Head of caudate nucleus (tissue), 42 donors: Measurements from ENCODE around the gene AK9.
A peak's percentile ranks its signal among the peaks of the same experiment; 100 is the strongest.

ENCODE experiments used
- DNase-seq, 42 donors: peaks; one replicate each; pipeline versions ENCODE4 v3.0.0 to v3.0.0-alpha.2; 2020 to 2021; ENCODE audit warnings: mixed read lengths in 7 of 42
- intact Hi-C: fragments of 100-400 bp; cut with DNase I; formaldehyde crosslinking; loops from one replicate; pipeline ENCODE4 v1.15.0; 2022

Gene AK9

DNA sequence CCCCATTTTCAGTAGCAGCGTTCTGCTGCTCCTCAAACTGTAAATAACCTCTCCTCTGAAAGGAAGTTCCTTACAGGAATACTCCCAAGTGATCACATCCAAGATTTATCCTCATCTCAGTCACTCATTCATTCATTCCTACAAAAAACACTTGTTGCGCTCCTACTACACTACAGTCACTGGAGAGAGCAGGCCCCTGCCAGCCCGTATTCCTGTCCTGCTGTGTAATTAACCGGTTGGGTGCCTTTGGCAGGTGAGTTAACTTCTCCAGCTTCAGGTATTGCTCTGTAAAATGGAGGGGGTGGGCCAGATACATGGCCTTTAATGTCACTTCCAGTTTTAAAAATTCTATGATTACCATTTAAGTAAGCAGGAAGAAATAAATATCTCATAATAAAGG is 192.9 kb downstream of the AK9 start:
- intact Hi-C loops: no loop called here
- no peak for DNase-seq

DNA sequence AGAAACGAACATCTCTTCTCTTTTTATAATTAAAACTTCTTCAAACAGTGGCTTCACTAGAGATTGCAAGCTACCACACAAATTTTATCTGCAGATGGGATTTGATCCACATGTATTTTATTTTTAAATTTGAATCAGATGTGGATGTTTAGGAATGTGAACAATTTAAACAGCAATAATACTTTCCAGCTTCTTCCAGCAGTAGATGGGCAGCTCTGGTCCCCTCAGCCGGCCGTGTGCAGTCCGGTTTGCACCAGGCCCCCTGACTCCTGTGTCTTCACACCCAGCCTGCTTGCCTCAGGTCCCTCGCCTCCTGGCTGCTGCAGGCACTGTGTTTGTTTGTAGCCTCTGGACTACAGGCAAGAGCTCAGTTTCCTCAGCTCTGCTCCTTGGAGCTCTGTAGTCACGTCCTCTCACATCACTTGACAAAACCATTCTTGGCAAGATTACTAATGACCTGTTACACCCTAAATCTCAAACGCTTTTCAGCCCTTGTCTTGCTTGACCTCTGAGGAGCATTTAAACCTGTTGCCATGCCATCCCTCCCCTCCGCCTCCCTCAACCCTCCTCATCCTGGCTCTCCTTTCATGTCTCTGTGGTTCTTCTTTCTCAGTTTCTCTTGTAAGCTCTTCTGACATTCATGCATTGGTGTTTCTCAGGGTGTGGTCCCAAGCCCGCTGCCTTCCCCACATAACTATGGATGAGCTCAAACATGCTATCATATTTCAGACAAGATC is 194.8 kb downstream of the AK9 start:
- no peak for DNase-seq
- intact Hi-C loops: no loop called here

DNA sequence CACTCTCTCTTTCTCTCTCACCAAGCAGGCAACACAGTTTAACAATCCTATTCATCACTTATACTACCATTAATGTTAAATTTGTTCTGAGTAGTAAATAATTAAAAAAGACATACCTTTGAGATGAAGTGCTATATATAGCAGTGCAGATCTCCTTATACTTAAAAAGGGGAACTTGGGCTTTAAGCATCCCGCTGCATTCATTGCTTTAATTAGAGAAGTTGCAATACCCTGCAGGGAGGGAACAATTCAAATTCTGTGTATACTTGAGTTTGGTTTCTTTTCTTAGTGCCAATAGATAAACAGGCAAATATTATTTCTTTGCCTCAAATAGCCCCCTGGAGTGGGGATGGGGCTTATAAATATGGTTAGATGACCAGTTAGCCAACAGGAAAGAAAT is 197.1 kb downstream of the AK9 start:
- intact Hi-C loops: no loop called here

DNA sequence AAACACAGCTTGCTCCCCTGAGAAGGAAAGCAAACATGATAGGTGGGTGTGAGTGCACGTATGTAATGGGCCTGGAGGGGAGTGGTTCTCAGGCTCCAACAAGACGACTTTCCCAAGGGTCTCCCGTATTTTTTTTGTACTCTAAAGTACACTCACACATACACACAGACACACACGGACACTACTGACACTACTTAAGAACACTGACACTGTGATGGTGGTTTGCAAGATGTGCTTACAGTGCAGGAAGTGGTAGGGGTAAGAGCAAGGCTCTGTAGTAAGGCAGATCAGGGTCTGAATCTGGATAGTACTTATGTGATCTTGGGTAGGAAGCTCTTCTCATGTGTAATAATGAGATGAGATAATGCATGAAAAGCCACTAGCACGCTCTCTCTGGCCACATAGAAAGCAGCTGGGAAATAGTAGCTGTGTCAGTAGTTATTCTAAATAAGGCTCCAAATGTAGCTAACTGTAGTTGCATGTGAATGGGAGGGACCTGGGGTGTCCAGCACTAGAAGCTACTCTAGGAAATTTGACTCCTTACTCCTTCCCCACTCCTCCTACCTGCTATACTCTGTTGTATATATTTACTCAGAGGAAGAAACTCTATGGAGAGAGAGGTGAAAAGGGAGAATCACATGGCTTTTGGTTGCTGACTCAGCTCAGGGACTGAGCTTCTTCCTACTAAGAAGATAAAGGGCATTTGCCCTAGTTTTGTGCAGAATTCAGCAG is 199.6 kb downstream of the AK9 start:
- peak in 3 of 42 donors; percentile 19 to 52 (median 51) for DNase-seq
- intact Hi-C loops: no loop called here

More for the DNA sequence above, 197.1 kb downstream of the AK9 start:
- no peak for DNase-seq

DNA sequence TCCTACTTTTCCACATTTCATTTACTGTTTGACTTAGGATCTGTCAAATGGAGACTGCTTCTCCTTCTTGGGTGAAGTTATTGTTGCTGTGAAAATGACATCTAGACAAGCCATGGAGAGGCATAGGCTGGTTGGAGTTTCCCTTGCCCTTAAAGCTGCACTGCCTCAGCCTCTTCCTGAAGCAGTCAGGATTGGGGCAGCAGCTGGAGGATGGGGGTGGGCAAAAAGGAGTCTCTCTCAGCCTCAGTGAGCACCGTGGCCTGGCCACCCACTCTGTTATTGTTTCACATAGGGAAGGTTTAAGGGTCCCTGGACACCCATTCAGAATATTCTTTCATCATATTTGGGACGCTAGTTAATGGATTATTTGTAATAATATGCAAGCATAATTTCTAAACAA is 200.3 kb downstream of the AK9 start:
- intact Hi-C loops: no loop called here
- DNase-seq: no peak

DNA sequence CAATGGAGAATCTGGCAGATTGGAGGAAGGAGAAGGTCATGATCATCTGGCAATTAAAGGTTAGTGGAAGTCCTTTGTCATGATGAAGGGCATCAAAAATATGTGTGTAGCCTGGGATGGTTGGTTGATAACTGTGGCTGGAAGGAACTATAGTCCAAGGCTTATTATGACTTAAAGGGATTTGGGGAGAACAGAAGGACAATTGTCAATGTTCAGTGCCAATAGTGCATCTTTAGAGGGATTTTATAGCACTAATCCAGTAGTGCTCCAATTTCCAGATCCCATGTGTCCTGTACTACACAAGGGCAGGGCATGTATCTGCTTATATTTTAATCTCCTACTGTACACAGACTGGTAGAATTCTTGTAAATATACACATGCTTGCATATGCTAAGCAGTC is 203.0 kb downstream of the AK9 start:
- DNase-seq: no peak

DNA sequence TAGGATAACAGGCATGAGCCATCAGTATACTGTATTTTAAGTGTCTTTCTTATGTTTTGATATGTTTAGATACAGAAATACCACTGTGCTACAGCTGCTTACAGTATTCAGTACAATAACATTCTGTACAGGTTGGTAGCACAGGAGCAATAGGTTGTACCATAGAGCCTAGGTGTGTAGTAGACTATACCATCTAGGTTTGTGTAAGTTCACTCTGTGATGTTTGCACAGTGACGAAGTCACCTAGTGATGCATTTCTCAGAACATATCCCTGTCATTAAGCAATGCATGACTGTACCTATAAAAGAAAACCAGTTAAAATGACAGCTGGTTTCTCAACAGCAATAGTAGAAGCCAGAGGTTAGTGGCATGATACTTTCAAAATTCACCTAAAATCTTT is 204.9 kb downstream of the AK9 start:
- DNase-seq: no peak
- intact Hi-C loops: no loop called here

More for the DNA sequence above, 203.0 kb downstream of the AK9 start:
- intact Hi-C loops: no loop called here

DNA sequence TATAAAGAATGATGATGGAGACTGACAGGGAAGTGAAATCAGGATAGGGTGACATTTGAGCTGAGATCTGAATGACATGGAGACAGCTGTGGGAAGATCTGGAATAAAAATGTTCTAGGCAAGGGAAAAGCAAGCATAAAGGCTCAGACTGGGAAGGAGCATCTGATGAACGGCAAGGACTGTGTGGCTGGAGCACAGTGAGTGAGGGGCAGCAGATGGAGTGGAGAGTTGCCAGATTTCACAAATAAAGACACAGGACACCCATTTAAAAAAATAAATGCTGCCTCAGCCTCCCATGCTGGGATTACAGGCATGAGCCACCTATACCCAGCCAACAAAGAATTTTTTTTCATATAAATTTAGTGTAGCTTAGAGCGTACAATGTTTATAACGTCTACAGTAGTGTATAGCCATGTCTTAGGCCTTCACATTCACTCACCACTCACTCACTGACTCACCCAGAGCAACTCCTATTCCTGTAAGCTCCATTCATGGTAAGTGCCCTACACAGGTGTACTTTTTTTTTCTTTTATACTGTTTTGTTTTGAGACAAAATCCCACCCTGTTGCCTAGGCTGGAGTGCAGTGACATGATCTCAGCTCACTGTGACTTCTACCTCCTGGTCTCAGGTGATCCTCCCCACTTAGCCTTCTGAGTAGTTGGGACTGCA is 205.6 kb downstream of the AK9 start:
- DNase-seq: no peak
- intact Hi-C loops: no loop called here

DNA sequence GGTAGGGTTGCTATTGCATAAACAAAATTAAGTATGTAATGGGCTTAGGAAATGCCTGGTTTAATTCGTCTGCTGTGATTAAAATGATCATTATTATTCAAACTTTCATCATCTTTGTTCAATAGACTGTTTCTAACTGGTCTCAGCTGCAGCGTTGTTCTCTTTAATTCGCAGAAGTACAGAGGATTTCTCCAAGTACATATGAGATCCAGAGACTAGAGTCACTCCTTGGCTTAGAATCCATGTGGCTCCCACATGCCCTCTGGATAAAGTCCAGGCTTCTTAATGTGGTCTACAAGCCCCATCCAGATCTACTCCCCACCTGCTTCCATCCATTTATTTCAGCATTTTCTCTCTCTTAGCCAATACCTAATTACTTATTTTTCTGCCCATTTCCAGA is 206.9 kb downstream of the AK9 start:
- DNase-seq: no peak
- intact Hi-C loops: no loop called here

DNA sequence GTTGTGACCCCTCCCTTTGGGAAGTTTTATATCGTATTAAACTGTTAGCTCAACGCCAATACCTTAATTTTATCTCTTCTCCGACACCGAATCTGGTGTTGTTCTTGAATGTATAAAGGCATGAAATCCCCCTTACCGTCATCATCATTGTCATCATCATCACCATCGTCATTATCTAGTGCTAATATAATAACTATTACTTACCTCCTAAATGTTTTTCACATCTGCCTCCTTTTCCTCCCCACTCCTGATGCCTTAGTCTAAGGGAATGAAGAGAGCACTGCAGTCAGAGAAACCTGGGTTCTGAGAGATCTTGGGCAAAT is 207.3 kb downstream of the AK9 start:
- intact Hi-C loops: no loop called here
- no peak for DNase-seq

DNA sequence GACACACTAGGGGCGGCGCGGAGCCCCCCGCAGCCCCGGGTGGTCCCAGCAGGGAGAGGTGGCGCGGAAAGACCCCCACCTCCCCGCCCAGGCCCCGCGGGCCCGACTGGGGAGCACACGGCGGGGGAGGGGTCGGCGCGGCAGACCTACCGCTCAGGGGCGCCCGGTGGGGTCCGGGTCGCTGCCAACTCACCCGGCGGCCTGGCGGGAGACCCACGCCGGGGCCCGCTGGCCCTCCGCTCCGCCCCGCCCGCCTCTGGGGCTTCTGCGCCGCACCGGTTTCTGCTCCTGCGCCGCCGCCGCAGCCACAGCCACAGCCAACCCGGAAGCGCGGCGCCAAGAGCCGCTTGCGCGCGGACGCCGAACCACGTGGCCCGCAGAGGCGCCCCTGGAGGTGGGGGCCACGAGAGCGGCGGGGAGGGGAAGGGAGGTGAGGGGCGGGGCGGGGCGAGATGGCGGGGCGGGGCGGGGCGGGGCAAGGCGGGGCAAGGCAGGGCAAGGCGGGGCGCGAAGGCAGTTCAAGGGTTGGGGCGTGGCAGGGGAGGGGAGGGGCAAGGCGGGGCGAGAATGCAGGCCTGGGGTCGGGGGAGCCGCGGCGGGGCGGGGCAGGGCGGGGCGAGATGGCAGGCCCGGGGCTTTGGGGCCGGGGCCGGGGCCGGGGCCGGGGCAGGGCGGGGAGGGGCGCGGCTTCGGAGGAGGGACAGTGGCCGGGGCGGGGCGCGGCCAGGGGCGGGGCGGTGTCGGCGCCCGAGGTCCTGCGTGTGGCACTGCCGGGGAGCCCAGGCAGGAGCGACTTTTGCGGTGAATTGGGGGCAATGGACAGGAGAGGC is 207.9 kb downstream of the AK9 start, which contains the start of gene ZBTB24:
Gene ZBTB24 (minus strand): TSS at position 315 of the 830 bp plus-strand sequence. CDS start 1,193 bp downstream, outside the sequence.
- intact Hi-C loops: loop anchor here (1.0 kb wide), 1 partner anchor 42 kb away; no protein-coding TSS in a partner anchor
- peak; percentile 66 to 96 (median 92) for DNase-seq

DNA sequence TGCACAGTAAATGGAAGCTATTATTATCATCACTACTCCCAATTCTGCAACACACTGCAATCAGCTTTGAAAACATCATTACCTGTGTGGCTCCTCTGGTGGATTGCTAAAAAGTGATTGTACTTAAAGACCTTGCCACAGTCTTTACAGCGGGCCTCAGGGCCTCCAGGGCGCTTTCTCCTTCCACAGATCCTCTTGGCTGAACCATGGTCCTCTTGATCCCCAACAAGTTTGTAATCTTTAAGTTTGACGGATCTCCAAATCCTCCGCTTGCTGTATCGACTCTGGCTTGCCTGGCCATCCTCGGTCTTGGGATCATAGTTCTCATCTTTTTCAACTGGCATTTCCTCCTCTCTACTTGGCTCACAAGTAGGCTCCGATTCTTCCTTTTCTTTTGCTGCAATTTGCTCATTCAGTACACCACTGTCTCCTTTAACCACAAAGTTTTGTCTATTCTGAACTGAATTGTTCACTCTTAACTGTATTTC is 210.0 kb downstream of the AK9 start:
- no peak for DNase-seq
- intact Hi-C loops: no loop called here

DNA sequence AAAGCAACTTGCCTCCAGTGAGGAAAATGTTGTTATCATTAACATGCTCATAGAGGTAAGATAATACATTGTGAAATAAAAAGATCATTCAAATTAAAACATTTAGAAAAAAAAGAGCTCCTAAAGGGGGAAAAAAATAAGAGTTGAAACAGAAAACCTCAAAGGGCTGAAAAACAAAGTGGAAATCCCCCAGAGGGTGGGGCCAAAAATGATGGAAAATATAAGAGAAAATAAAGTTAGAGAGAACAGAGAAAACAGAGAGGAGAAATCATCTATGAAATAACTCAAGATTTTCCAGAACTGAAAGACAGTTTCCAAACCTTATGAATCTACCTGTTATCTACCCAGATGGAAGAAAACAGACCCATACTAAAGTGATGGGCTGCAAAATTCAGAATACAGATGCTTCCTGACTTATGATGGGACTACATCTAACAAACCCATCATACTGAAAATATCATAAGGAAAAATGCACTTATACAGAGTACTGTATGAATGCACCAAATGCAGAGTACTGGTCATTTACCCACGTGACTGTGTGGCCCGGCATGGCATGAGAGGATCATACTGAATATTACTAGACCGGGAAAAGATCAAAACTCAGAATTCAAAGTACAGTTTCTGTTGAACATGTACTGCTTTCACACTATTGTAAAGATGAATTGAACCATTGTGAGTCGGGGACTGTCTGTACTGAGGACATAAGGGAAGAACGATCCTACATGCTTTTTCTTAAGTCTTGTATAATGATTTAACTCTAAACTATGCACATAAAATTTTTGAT is 212.0 kb downstream of the AK9 start:
- no peak for DNase-seq

DNA sequence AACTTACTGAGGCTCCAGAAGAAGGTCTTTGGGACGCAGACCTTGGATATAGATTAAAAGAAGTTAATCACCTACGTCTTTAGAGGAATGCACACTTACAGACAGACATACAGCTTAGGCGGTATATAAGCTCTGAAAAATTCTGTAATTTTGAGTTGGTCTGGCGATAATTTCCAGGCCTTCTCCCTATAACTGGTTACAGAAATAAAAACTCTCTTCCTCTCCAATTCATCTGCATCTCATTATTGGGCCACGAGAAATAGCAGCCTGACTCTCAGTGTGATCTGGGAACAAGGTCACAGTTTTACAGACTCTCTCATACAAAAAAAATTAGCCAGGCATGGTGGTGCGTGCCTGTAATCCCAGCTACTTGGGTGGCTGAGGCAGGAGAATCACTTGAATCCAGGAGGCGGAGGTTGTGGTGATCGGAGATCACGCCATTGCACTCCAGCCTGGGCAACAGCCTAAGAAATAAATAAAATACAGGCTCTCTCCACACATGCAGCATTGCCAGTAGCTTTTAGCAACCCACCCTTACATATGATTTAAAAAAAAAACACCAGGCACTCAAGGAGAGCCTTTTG is 212.7 kb downstream of the AK9 start:
- DNase-seq: no peak
- intact Hi-C loops: no loop called here

More for the DNA sequence above, 212.0 kb downstream of the AK9 start:
- intact Hi-C loops: no loop called here

DNA sequence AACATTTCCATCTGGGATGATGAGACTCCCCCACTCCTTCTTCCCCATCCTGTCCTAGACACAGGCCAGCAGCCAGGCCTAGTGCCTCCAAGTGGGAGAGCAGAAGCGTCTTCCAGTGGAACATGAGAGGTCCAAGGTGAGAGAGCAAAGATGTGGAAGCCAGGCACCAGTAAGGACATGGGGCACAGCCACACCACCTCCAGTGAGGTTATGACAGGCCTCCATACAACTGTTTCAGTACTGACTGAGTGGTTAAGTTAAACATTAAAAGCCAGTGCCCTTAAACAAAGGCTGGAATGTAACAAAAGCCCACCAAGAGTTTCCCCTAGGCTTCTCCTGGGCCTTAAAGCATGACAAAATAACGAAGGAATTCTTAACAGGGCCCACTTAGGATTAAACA is 213.3 kb downstream of the AK9 start:
- no peak for DNase-seq
- intact Hi-C loops: no loop called here

DNA sequence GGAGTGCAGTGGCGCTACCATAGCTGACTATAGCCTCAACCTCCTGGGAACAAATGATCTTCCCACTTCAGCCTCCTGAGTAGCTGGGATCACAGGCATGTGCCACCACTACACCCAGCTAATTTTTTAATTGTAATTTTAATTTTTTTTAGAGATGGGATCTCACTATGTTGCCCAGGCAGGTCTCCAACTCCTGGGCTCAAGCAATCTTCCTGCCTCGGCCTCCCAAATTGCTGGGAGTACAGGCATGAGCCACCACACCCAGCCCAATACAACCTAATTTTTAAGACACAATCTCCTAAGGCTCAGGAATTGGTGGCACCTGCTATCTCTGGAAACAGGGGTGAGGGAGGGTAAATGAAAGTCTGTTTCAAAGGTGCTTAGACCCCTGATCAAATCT is 213.8 kb downstream of the AK9 start:
- no peak for DNase-seq

DNA sequence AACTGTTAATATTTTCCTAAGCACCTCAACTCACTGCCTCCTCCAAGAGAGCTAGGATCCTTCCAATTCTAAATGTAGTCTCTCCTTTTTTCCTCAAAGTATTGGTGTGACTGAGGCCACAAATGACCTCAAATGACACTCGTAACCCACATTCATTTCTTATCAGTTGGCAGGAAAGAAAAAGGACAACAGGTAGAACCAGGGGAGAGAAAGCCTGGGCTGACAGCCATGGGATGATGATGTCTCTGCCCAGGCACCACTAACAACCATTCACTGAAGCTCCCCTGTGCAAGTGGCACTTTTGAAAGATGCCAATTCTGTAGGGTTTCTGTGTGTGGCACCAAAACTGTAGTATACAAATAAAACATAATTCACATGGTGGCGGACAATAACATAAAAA is 215.4 kb downstream of the AK9 start:
- intact Hi-C loops: no loop called here
- peak in 1 of 42 donors; percentile 17 for DNase-seq

More for the DNA sequence above, 213.8 kb downstream of the AK9 start:
- intact Hi-C loops: no loop called here

DNA sequence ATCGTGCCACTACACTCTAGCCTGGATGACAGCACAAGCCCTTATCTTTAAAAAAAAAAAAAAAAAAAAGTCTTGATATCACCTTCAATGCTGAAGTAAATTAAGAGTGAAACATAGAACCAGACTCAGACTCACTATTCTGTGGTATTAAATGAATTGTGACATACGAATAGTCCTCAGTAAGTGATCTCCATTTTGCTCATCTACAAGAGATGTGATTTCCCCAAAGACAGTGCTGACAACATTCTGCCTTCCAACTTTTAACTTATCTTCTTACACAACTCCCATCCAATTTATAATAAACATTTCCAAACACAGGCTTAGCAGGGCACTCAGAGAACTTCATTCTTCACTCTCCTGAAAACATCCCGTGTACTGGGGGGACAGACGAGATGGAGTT is 216.0 kb downstream of the AK9 start:
- no peak for DNase-seq
- intact Hi-C loops: no loop called here
